Peyer's patch (tissue), 4 donors: ENCODE measurements around the gene CBR1. TPM values are rescaled to one million over a fixed set of nuclear protein-coding genes. Genes with fewer than 3 reads are reported as not detected.

Experiments
- DNase-seq, 3 donors: peaks; one replicate each; pipeline ENCODE4 v3.0.0-alpha.2; 2017 to 2019
- H3K27ac ChIP-seq, 4 donors: fragments of 200-600 bp; sonication (generic); one replicate each; pipeline ENCODE4 v1.5.1; 2016 to 2019
- H3K27me3 ChIP-seq, 2 donors: fragments of 200-600 bp; sonication (generic); one replicate each; pipeline ENCODE4 v1.5.1; 2019
- H3K36me3 ChIP-seq, 3 donors: fragments of 200-600 bp; sonication (generic); one replicate each; pipeline ENCODE4 v1.5.1; 2016 to 2019
- H3K4me1 ChIP-seq, 4 donors: fragments of 200-600 bp; sonication (generic); one replicate each; pipeline ENCODE4 v1.5.1; 2016 to 2019
- H3K4me3 ChIP-seq, 4 donors: fragments of 200-600 bp; sonication (generic); 1 replicate in 3 of 4; 2 replicates in 1 of 4; pipeline ENCODE4 v1.5.1; 2016 to 2019; ENCODE audit warnings: mild to moderate bottlenecking in 1 of 4
- H3K9me3 ChIP-seq, 4 donors: fragments of 200-600 bp; sonication (generic); one replicate each; pipeline ENCODE4 v1.5.1; 2016 to 2019; ENCODE audit warnings: mild to moderate bottlenecking in 1 of 4
- POLR2A ChIP-seq, 2 donors: fragments of 450-650 bp; IDR thresholded peaks; one replicate each; pipeline ENCODE4 v1.5.1; 2017; ENCODE audit warnings: antibody characterized with exemption in 2 of 2, mild to moderate bottlenecking in 2 of 2, moderate library complexity in 2 of 2
- total RNA-seq, 4 donors: library from RNA; depleted of rRNA; stranded (reverse); fragments of >200 nt; gene quantifications; one replicate each; pipeline ENCODE4 v1.1.0, GENCODE V29; 2016
- TF ChIP-seq, protein P1 (sequence below), 6 experiments: fragments of 450-650 bp in 4 of 6; fragments of 200-600 bp in 2 of 6; sonication (generic) in 1 of 6; IDR thresholded peaks; one replicate each; pipeline ENCODE4 v1.5.1; 2017 to 2019; ENCODE audit warnings: antibody characterized with exemption in 6 of 6, mild to moderate bottlenecking in 3 of 6, moderate library complexity in 1 of 6

Gene CBR1
- total RNA-seq, 4 donors from 2014 or later, result 240 to 1,308 (median 979) TPM

DNA sequence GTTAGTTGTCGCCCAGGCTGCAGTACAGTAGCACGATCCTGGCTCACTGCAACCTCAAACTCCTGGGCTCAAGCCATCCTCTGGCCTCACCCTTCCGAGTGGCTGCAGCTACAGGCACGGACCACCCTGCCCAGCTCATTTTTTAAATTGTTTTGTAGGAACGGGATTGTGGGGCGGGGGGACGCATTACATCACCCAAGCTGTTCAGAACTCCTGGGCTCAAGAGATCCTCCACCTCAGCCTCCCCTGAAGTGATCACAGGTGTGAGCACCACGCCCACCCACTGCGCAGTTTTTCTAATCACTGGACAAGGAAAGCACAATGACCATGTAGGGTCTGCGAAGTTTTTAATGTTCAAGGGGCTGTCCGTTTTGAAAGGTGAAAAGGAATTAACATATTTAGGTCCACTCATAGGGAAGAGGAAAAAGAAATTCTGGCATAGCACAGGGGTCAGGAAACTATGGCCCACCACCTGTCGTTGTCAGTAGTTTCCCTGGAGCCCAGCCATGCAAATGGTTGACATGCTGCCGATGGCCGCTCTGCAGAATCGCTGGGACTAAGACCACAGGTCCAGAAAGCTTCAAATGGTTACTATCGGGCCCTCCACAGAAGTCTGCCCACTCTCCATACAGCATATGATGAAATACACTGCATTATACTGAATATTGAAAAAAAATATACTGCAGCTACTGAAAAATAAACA, 35.5 kb upstream of the CBR1 start:
- TF ChIP-seq, protein P1, sequence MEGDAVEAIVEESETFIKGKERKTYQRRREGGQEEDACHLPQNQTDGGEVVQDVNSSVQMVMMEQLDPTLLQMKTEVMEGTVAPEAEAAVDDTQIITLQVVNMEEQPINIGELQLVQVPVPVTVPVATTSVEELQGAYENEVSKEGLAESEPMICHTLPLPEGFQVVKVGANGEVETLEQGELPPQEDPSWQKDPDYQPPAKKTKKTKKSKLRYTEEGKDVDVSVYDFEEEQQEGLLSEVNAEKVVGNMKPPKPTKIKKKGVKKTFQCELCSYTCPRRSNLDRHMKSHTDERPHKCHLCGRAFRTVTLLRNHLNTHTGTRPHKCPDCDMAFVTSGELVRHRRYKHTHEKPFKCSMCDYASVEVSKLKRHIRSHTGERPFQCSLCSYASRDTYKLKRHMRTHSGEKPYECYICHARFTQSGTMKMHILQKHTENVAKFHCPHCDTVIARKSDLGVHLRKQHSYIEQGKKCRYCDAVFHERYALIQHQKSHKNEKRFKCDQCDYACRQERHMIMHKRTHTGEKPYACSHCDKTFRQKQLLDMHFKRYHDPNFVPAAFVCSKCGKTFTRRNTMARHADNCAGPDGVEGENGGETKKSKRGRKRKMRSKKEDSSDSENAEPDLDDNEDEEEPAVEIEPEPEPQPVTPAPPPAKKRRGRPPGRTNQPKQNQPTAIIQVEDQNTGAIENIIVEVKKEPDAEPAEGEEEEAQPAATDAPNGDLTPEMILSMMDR (IDR thresholded peaks at IDR 0.05), result no peak
- no peak for TF ChIP-seq POLR2A (IDR thresholded peaks at IDR 0.05)
- Histone ChIP-seq H3K4me3 (no peak overlapping the region), H3K4me1 (no peaks in the 10 kb centered on the region), H3K27me3 (no peaks in the 10 kb centered on the region), H3K36me3 (peaks cover 0 to 47% (median 0%) of the 10 kb centered on the region in 3 donors), H3K9me3 (no peaks in the 10 kb centered on the region), H3K27ac (no peak overlapping the region)
- DNase-seq, result no peak

DNA sequence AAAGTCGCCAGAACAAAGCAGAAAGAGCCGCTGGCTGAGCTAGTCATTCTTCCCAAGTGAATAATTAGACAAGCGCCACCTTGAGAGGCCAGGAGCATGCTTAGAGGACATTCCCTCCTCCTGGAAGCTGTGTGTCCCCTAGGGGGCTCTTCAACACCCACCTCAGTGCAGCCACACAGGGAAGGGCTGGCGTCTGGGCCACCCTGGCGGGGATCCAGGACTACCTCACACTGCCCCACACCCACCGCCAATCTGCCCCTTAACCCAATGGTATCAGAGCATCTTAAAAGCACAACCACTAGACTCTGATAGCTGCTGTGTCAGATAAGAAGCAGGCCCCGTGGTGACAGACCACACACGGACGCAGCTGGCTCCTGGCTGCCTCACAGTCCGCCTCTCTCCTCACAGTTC, 34.4 kb upstream of the CBR1 start:
- H3K4me1 ChIP-seq, result no peaks in the 10 kb centered on the region
- TF ChIP-seq, protein P1 (IDR thresholded peaks at IDR 0.05), result no peak
- no peak for TF ChIP-seq POLR2A (IDR thresholded peaks at IDR 0.05)
- no peaks in the 10 kb centered on the region for H3K9me3 ChIP-seq
- no peak overlapping the region for H3K4me3 ChIP-seq
- H3K36me3 ChIP-seq, result peaks cover 0 to 57% (median 0%) of the 10 kb centered on the region in 3 donors
- no peak for DNase-seq
- H3K27ac ChIP-seq, result no peak overlapping the region
- no peaks in the 10 kb centered on the region for H3K27me3 ChIP-seq

DNA sequence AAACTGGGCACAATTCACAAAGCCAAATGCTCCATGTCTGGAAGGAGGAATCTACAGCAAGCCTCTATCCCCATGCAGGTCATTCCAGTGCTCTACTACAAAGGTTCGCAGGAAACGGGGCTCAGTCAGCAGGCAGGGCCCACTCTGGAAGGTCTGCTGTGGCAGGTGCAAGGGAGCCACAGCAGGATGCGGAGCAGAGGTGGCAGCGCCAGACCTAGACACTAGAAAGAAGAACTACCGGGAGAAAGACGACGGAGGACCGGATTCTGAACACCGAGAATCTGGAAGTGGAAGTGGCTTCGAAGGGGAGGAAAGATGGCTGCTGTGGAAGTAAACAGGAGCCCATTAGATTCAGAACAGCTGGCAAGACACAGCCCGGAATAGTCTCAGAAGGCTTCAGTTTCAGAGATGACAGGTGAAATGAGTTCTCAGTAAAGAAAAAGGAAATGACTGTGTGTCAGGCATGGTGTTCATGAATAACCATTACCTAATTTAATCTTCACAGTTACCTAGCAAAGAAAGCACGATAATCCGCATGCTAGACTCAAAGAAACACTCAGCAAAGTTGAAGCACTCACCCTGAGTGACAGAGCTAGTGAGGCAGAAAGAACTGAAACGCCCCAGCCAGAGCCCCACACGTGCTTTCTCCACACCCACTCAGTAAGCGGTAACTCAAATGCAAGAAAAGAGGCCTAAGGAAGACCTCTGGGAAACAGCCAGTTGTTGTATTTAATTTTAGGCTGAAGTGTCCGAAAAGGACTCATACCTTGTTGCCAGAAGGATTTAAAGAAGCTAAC, 30.9 kb upstream of the CBR1 start:
- Histone ChIP-seq H3K9me3 (no peaks in the 10 kb centered on the region), H3K4me3 (no peak overlapping the region), H3K27me3 (no peaks in the 10 kb centered on the region), H3K27ac (no peak overlapping the region), H3K36me3 (peaks cover 0 to 88% (median 0%) of the 10 kb centered on the region in 3 donors), H3K4me1 (no peaks in the 10 kb centered on the region)
- TF ChIP-seq POLR2A (IDR thresholded peaks at IDR 0.05), result no peak
- TF ChIP-seq, protein P1 (IDR thresholded peaks at IDR 0.05), result no peak
- no peak for DNase-seq

DNA sequence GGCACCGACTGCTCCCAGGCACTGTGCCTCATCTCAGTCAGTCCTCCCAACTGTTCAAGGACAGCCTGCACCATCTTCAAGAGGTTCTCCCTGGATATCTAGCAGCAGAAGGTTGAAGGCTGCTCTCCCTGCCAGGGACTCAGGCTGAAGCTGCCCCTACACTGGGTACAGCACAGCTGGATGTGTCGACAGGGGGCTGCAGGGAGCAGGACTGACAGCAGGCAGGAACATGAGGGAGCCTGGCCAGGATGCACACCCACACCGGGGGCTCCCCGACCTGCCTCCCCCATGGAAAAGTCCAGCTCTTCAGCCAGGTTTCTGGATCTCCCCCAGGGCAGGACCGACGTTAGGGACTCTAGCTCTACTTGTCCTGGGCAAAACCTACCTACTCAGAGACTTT, 30.0 kb upstream of the CBR1 start:
- no peaks in the 10 kb centered on the region for H3K4me1 ChIP-seq
- H3K9me3 ChIP-seq, result no peaks in the 10 kb centered on the region
- H3K4me3 ChIP-seq, result no peak overlapping the region
- H3K27me3 ChIP-seq, result no peaks in the 10 kb centered on the region
- no peak for TF ChIP-seq POLR2A (IDR thresholded peaks at IDR 0.05)
- TF ChIP-seq, protein P1 (IDR thresholded peaks at IDR 0.05), result no peak
- peaks cover 0 to 93% (median 0%) of the 10 kb centered on the region in 3 donors for H3K36me3 ChIP-seq
- no peak overlapping the region for H3K27ac ChIP-seq
- DNase-seq, result no peak

DNA sequence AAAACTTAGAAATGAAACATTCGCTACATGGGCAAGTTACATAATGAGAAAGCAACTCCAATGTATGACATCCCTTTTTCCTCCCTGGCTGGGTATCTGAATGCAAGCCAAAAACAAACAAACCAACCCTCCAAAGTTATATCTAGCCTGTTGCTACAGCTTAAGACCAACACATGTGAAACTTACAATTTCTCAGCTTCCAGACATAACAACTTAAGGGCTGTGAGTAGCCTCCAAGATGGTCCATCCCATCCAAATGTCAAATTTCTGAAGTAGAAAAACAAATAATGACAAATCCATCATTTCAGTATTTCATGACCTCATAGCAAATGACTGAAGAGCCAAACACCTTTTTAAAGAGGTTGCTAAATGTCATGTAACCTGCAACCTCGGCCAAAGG, 29.4 kb upstream of the CBR1 start:
- Histone ChIP-seq H3K4me3 (no peak overlapping the region), H3K9me3 (no peaks in the 10 kb centered on the region)
- no peak for DNase-seq

More for the DNA sequence above, 29.4 kb upstream of the CBR1 start:
- Histone ChIP-seq H3K27ac (no peak overlapping the region), H3K36me3 (peaks cover 0 to 94% (median 0%) of the 10 kb centered on the region in 3 donors), H3K27me3 (no peaks in the 10 kb centered on the region), H3K4me1 (no peaks in the 10 kb centered on the region)
- TF ChIP-seq POLR2A (IDR thresholded peaks at IDR 0.05), result no peak
- TF ChIP-seq, protein P1 (IDR thresholded peaks at IDR 0.05), result no peak
